Measurements from ENCODE around the gene SECTM1.
"Not testable (repeated sequence)": the region's sequence is repeated elsewhere in the genome, so short reads cannot be mapped to it uniquely, and the experiment has no call there.

The SECTM1 gene

DNA sequence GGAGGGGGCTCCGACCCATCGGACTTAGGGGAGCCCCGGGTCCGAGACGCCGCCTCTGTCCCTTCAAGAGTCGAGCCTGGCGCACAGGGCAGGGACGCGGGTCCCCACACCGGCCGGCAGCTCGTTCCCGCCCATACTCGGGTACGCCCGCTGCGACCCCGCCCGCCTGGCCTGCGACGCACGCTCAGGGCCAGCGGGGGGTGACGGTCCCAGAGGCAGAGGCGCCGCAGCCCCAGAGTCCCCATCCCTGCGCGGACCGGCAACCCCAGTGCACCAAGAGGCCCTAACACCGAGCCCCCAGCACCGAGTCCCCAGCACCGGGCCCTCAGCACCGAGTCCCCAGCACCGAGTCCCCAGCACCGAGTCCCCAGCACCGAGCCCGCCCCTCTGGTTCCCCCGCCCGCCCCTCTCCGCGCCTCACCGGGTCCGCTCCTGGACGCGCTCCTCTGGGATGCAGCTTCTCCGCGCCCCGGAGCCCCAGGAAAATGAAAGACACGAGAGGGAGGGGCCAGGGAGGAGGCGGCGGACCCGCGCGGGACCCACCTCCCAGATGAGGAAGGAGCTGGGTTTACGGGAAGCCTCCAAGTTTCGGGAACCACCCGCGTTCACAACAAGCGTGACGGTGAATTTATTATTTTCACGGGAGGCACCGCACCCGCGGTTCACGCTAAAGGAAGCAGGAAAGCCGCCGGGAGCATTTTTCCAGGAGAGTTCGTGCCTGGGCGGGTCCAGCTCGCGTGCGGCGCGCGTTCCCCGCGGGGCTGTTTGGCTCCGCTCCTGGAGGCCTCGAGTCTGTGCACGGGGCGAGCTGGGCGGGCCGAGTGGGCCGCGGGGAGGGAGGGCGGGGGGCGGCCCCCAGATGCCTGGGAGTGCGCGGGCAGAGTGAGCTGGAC is at the start of gene SECTM1:
Gene SECTM1, minus strand, starts transcription at position 488 of the 893 bp plus-strand sequence. CDS start 6,526 bp downstream, outside the sequence.
- Histone ChIP-seq H3K4me1 (peaks cover 15% of the 10 kb centered on the region), H3K4me3 (no peak within 1 kb of the TSS), H3K9me3 (no peaks in the 10 kb centered on the region), H3K27me3 (ENCODE audit: low read depth) (no peaks in the 10 kb centered on the region), H3K36me3 (replicated peaks) (no peaks in the 10 kb centered on the region)
- DNase-seq (ENCODE audit: low spot score in 2 of 2), result no peak
- in situ Hi-C loops (cut with MboI; ENCODE audit: low sequenced_read_pairs), result no loop called here

DNA sequence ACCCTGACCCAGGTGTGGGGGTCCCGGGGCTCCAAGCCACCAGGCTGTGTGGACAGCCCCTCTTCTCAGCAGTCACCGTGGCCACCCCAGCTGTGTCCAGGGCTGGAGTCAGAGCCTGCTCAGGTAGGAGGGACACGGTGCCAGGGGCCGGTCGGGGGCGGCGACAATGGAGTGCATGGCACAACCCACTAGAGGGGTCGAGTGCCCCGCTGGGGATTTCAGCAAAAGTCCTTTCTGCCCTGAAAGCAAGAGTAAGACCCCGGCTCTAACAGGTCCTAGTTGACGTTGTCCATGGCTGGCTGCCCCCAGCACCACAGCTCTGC is 49.3 kb upstream of the SECTM1 start:
- Histone ChIP-seq H3K9me3 (no peaks in the 10 kb centered on the region), H3K4me3 (no peak overlapping the region), H3K4me1 (no peaks in the 10 kb centered on the region), H3K36me3 (replicated peaks) (no peaks in the 10 kb centered on the region), H3K27me3 (ENCODE audit: low read depth) (peaks cover 6% of the 10 kb centered on the region; the same call in 1 of the 2 replicates)
- in situ Hi-C loops (cut with MboI; ENCODE audit: low sequenced_read_pairs), result no loop called here
- no peak for DNase-seq (ENCODE audit: low spot score in 2 of 2)

DNA sequence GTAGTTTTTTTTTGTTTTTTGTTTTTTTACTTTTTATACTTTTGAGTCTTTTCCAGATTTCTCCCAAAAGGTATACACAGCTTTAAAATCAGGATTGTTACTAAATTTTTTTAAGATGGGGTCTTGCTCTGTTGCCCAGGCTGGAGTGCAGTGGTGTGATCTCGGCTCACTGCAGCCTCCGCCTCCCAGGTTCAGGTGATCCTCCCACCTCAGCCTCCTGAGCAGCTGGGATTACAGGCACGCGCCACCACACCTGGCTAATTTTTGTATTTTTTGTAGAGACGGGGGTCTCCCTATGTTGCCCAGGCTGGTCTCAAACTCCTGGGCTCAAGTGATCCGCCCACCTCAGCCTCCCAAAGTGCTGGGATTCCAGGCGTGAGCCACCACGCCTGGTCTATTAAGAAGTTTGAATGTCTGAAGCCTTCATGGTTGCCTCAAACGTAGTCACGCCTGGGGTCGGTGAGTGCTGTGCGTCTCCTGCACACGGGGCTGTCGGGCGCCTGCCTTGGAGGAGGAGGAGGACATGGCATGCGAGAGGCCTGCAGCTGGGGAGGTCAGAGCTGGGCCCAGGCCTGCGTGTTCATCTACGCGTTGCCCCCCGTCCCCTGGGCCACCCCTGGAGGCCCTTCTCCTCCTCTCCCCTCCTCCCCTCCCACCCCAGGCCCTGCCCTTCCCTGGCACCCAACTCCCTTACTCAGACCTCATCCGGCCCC is 48.8 kb upstream of the SECTM1 start:
- DNase-seq (ENCODE audit: low spot score in 2 of 2); H3K4me1 ChIP-seq; H3K9me3 ChIP-seq; in situ Hi-C loops (cut with MboI; ENCODE audit: low sequenced_read_pairs); H3K36me3 ChIP-seq (replicated peaks); H3K27me3 ChIP-seq (ENCODE audit: low read depth); H3K4me3 ChIP-seq: not testable (repeated sequence)

DNA sequence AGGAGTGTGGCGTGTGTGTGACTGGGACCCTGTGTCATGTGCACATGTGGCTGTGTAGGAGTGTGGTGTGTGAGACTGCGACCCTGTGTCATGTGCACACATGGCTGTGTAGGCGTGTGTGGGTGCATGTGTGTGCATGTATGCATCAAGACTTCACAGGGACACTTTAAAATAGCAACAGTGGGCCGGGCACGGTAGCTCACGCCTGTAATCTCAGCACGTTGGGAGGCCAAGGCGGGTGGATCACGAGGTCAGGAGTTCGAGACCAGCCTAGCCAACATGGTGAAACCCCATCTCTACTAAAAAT is 48.1 kb upstream of the SECTM1 start:
- DNase-seq (ENCODE audit: low spot score in 2 of 2); H3K4me1 ChIP-seq; H3K27me3 ChIP-seq (ENCODE audit: low read depth); H3K9me3 ChIP-seq; in situ Hi-C loops (cut with MboI; ENCODE audit: low sequenced_read_pairs); H3K36me3 ChIP-seq (replicated peaks); H3K4me3 ChIP-seq: not testable (repeated sequence)

DNA sequence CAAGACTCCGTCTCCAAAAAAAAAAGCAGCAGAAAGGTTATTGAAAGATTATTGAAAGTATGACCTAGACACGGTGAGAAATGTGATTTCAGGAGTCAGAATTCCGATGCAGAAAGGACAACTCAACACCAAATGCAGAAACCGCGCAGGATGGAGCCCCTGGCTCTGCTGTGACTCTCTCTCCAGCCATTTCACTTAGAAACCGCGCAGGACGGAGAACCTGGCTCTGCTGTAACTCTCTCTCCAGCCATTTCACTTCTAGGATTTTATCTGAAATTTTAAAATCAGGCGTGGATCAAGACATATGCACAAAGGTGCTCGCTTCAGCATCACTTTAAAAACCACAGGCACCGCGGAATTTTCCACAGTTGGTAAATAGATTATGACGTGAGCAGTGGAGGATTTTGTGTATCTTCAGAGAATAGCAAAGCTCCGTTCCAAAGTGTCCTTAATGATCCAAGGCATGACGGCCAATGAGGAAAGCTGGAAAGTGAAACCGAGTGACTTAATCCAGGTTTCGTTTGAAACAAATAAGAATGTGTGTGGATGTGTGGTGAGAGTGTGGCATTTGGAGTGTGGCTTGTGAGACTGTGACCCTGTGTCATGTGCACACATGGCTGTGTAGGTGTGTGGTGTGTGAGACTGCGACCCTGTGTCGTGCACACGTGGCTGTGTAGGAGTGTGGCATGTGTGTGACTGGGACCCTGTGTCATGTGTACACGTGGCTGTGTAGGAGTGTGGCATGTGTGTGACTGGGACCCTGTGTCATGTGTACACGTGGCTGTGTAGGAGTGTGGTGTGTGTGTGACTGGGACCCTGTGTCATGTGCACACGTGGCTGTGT is 47.5 kb upstream of the SECTM1 start:
- H3K9me3 ChIP-seq, result no peaks in the 10 kb centered on the region
- no peaks in the 10 kb centered on the region for H3K4me1 ChIP-seq
- no peaks in the 10 kb centered on the region for H3K27me3 ChIP-seq (ENCODE audit: low read depth)
- H3K36me3 ChIP-seq (replicated peaks), result no peaks in the 10 kb centered on the region
- H3K4me3 ChIP-seq, result no peak overlapping the region
- in situ Hi-C loops (cut with MboI; ENCODE audit: low sequenced_read_pairs), result no loop called here
- DNase-seq (ENCODE audit: low spot score in 2 of 2), result no peak

DNA sequence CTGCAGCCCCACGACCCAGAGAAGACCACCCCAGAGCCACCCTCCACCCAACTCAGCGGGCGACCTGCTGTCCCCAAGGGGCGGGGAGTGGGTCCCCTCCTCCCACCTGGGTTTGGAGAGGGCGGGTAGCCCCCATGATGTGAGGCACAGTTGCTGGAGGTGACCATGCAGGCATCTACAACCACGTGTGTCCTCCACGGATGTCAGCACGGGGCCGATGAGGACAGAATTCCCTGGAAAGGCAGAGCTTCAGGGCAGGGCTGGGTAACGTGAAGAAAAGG is 45.1 kb upstream of the SECTM1 start:
- Histone ChIP-seq H3K4me1 (no peaks in the 10 kb centered on the region), H3K27me3 (ENCODE audit: low read depth) (no peaks in the 10 kb centered on the region)

DNA sequence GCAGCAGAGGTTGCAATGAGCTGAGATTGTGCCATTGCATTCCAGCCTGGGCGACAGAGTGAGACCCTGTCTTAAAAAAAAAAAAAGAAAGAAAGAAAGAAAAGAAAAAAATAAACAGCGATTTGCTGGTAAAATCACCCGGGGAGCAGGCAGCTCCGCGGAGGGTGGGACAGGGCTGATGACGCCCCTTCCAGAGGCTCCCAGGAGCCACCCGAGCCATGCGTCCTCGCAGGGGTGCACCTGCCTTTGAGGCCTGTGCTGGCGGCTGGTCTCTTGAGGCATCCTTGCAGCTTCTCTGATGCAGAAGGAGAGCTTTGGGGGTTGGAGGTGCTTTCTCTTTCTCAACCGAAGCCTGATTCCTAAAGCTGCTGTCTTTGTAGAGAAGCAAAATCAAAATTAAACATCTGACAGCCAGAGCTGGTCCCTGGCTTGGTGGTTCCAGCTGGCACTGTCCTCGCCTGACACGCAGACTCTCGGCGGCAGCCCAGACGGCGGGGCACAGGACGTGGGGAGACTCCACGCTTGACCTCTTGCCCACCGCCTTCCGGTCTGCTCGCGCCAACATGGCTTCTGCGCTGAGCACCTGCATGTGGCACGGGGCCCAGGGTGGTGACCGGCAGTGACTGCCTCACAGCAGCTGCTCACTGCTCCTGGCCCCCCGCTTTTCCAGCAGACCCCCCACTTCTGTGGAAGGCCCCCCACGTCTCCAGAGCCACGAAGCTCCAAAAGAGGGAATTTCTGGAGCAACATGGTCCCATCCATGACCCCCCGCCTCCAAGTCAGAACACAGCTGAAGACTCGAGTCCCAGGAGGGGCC is 44.6 kb upstream of the SECTM1 start:
- H3K27me3 ChIP-seq (ENCODE audit: low read depth), result no peaks in the 10 kb centered on the region
- in situ Hi-C loops (cut with MboI; ENCODE audit: low sequenced_read_pairs), result no loop called here

More for the DNA sequence above, 45.1 kb upstream of the SECTM1 start:
- H3K4me3 ChIP-seq, result no peak overlapping the region
- H3K36me3 ChIP-seq (replicated peaks), result no peaks in the 10 kb centered on the region
- in situ Hi-C loops (cut with MboI; ENCODE audit: low sequenced_read_pairs), result no loop called here
- DNase-seq (ENCODE audit: low spot score in 2 of 2), result no peak
- no peaks in the 10 kb centered on the region for H3K9me3 ChIP-seq

DNA sequence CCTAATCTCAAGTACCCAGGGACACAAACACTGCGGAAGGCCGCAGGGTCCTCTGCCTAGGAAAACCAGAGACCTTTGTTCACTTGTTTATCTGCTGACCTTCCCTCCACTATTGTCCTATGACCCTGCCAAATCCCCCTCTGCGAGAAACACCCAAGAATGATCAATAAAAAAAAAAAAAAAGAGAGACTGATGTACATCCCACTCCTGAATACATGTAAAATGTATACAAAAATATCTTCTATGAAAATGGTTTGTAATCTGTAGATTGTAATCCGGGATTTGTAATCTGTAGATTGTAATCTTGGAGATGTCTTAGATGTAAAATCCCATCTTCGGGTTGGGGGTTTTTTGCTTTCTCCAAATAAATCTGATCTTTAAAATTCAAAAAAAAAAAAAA is 43.7 kb upstream of the SECTM1 start:
- DNase-seq (ENCODE audit: low spot score in 2 of 2); H3K9me3 ChIP-seq; in situ Hi-C loops (cut with MboI; ENCODE audit: low sequenced_read_pairs); H3K36me3 ChIP-seq (replicated peaks); H3K4me1 ChIP-seq; H3K4me3 ChIP-seq; H3K27me3 ChIP-seq (ENCODE audit: low read depth): not testable (repeated sequence)

More for the DNA sequence above, 44.6 kb upstream of the SECTM1 start:
- no peaks in the 10 kb centered on the region for H3K4me1 ChIP-seq
- H3K4me3 ChIP-seq, result no peak overlapping the region
- no peak for DNase-seq (ENCODE audit: low spot score in 2 of 2)
- no peaks in the 10 kb centered on the region for H3K9me3 ChIP-seq
- no peaks in the 10 kb centered on the region for H3K36me3 ChIP-seq (replicated peaks)

DNA sequence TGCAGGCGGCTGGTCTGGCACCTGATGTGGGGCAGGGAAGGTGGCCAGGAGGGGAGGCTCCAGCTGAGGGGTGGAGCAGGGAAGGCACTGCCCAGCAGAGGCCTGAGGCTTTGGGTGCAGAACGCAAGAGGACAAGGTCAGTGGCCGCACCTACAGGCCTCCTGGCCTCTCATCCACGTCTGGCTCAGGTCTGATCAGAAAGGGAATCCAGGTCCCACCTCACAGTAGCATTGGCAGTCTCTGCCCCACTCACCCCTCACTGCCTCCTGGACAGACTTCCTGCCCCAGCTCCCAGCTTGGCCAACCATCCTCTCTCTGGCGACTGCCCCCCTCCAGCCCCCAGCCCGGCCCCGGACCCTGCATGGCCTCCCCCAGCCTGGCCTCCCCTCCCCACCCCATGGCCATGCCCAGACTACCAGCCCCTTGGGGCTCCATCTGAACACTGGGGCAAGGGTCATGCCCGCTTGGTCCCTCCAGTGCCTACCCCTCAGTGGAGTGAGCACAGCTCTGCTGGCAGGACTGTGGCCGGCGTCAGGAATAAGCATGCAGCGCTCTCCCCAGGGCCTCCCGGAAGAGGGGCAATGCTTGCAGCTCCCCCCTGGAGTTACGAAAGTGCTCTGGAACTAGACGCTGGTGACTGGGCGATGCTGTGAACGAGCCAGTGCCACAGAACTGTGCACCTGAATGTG is 42.6 kb upstream of the SECTM1 start:
- H3K4me1 ChIP-seq, result no peaks in the 10 kb centered on the region
- in situ Hi-C loops (cut with MboI; ENCODE audit: low sequenced_read_pairs), result no loop called here
- no peak for DNase-seq (ENCODE audit: low spot score in 2 of 2)

DNA sequence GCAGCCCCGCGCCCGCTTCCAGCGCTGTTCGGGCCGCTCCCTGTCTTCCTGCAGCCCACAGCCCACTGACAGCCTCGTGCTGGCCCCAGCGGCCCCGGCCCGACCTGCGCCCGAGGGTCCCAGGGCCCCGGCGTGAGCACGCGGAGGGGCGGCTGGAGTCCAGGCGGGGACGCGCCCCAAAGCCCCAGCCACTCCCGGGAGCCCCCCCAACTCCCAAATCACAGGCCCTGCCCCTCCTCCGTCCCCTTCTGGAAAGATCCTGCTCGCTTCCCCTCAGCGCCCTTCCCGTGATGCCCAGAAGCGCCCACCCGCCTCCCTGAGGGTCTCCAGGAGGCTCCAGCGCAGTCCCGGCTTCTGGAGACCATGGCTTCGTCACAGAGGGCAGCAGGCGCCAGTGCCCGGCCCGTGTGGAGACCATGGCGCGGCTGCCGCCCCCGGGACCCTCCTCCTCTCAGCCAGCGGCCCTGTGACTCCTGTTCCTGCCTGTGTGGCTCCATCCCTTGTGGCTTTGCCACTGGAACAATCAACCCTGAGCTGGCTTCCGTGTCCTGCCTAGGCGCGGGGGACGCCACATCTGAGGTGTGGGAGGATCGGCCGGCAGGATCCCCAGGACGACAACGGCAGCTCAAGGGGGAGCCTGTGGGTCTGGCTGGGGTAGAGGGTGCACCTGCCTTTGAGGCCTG is 41.9 kb upstream of the SECTM1 start:
- no peaks in the 10 kb centered on the region for H3K27me3 ChIP-seq (ENCODE audit: low read depth)
- no peak overlapping the region for H3K4me3 ChIP-seq
- in situ Hi-C loops (cut with MboI; ENCODE audit: low sequenced_read_pairs), result no loop called here
- H3K9me3 ChIP-seq, result no peaks in the 10 kb centered on the region
- H3K4me1 ChIP-seq, result no peaks in the 10 kb centered on the region
- H3K36me3 ChIP-seq (replicated peaks), result no peaks in the 10 kb centered on the region
- DNase-seq (ENCODE audit: low spot score in 2 of 2), result no peak

More for the DNA sequence above, 42.6 kb upstream of the SECTM1 start:
- Histone ChIP-seq H3K27me3 (ENCODE audit: low read depth) (no peaks in the 10 kb centered on the region), H3K36me3 (replicated peaks) (no peaks in the 10 kb centered on the region), H3K9me3 (no peaks in the 10 kb centered on the region), H3K4me3 (no peak overlapping the region)

DNA sequence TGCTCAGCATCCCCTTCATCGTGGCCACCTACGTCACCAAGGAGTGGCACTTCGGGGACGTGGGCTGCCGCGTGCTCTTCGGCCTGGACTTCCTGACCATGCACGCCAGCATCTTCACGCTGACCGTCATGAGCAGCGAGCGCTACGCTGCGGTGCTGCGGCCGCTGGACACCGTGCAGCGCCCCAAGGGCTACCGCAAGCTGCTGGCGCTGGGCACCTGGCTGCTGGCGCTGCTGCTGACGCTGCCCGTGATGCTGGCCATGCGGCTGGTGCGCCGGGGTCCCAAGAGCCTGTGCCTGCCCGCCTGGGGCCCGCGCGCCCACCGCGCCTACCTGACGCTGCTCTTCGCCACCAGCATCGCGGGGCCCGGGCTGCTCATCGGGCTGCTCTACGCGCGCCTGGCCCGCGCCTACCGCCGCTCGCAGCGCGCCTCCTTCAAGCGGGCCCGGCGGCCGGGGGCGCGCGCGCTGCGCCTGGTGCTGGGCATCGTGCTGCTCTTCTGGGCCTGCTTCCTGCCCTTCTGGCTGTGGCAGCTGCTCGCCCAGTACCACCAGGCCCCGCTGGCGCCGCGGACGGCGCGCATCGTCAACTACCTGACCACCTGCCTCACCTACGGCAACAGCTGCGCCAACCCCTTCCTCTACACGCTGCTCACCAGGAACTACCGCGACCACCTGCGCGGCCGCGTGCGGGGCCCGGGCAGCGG is 41.2 kb upstream of the SECTM1 start:
- Histone ChIP-seq H3K9me3 (no peaks in the 10 kb centered on the region), H3K27me3 (ENCODE audit: low read depth) (no peaks in the 10 kb centered on the region), H3K4me1 (no peaks in the 10 kb centered on the region), H3K4me3 (no peak overlapping the region), H3K36me3 (replicated peaks) (no peaks in the 10 kb centered on the region)
- DNase-seq (ENCODE audit: low spot score in 2 of 2), result no peak
- in situ Hi-C loops (cut with MboI; ENCODE audit: low sequenced_read_pairs), result no loop called here

Data from HAP-1 (cell line).